Liver (tissue), 9 donors: ENCODE data around the gene TAGLN. TPM values are rescaled to one million over a fixed set of nuclear protein-coding genes. Genes with fewer than 3 reads are reported as not detected.

Source experiments
- DNase-seq: peaks from one replicate; pipeline ENCODE4 v3.0.0-alpha.2; 2017; ENCODE audit warnings: low spot score
- H3K27ac ChIP-seq, 2 donors: one replicate each; pipeline ENCODE4 v1.7.0; 2013; ENCODE audit warnings: inconsistent platforms in 2 of 2, low read length in 2 of 2, control low read depth in 1 of 2, low read depth in 1 of 2, mild to moderate bottlenecking in 1 of 2
- H3K27me3 ChIP-seq, 4 donors: one replicate each; pipeline versions ENCODE4 v1.6.1 to v1.7.0; 2013; ENCODE audit warnings: low read length in 3 of 4, inconsistent platforms in 1 of 4, mild to moderate bottlenecking in 1 of 4, moderate library complexity in 1 of 4; ENCODE audit not compliant: control insufficient read depth in 4 of 4, insufficient read depth in 4 of 4
- H3K36me3 ChIP-seq, 4 donors: one replicate each; pipeline versions ENCODE4 v1.6.1 to v1.7.0; 2013; ENCODE audit warnings: low read length in 3 of 4, mild to moderate bottlenecking in 3 of 4, low read depth in 1 of 4, moderate library complexity in 1 of 4; ENCODE audit not compliant: control insufficient read depth in 4 of 4, insufficient read depth in 3 of 4
- H3K4me1 ChIP-seq, 4 donors: one replicate each; pipeline versions ENCODE4 v1.6.1 to v1.7.0; 2013; ENCODE audit warnings: low read length in 3 of 4, mild to moderate bottlenecking in 3 of 4, moderate library complexity in 1 of 4; ENCODE audit not compliant: control insufficient read depth in 4 of 4, insufficient read depth in 4 of 4
- H3K4me3 ChIP-seq, 3 donors: one replicate each; pipeline versions ENCODE4 v1.6.1 to v1.7.0; 2013; ENCODE audit warnings: low read length in 3 of 3, control low read depth in 1 of 3, low read depth in 1 of 3, mild to moderate bottlenecking in 1 of 3
- H3K9ac ChIP-seq, 2 donors: one replicate each; pipeline ENCODE4 v1.7.0; 2013; ENCODE audit warnings: low read length in 2 of 2, mild to moderate bottlenecking in 2 of 2, moderate library complexity in 2 of 2, control low read depth in 1 of 2, low read depth in 1 of 2
- H3K9me3 ChIP-seq, 4 donors: one replicate each; pipeline versions ENCODE4 v1.6.1 to v1.7.0; 2013; ENCODE audit warnings: low read length in 3 of 4; ENCODE audit not compliant: control insufficient read depth in 4 of 4
- EGR1 ChIP-seq, 2 donors: IDR thresholded peaks; 2 replicates each; pipeline ENCODE4 v1.6.1; 2016 to 2018; ENCODE audit warnings: antibody characterized with exemption in 2 of 2, low read depth in 2 of 2
- FOXA1 ChIP-seq: IDR thresholded peaks from 2 replicates; pipeline ENCODE4 v1.6.1; 2016; ENCODE audit warnings: antibody characterized with exemption
- FOXA2 ChIP-seq: IDR thresholded peaks from 2 replicates; pipeline ENCODE4 v1.6.1; 2016; ENCODE audit warnings: antibody characterized with exemption
- GABPA ChIP-seq, 2 donors: IDR thresholded peaks in 1 of 2; conservative IDR thresholded peaks in 1 of 2; 2 replicates each; pipeline ENCODE4 v1.6.1; 2016; ENCODE audit warnings: antibody characterized with exemption in 2 of 2, mild to moderate bottlenecking in 1 of 2, moderate library complexity in 1 of 2
- HNF4G ChIP-seq: IDR thresholded peaks from 2 replicates; pipeline ENCODE4 v1.6.1; 2016; ENCODE audit warnings: antibody characterized with exemption
- JUND ChIP-seq, 2 donors: IDR thresholded peaks; 2 replicates each; pipeline ENCODE4 v1.6.1; 2016; ENCODE audit warnings: antibody characterized with exemption in 2 of 2
- NR2F2 ChIP-seq: IDR thresholded peaks from 2 replicates; pipeline ENCODE4 v1.6.1; 2016; ENCODE audit warnings: antibody characterized with exemption
- RAD21 ChIP-seq, 2 donors: IDR thresholded peaks; 2 replicates each; pipeline ENCODE4 v1.6.1; 2016; ENCODE audit warnings: antibody characterized with exemption in 2 of 2, mild to moderate bottlenecking in 2 of 2
- RXRA ChIP-seq, 2 donors: IDR thresholded peaks; 2 replicates each; pipeline ENCODE4 v1.6.1; 2017 to 2018; ENCODE audit warnings: antibody characterized with exemption in 2 of 2, mild to moderate bottlenecking in 1 of 2
- SP1 ChIP-seq: IDR thresholded peaks from 2 replicates; pipeline ENCODE4 v1.6.1; 2018; ENCODE audit warnings: antibody characterized with exemption, mild to moderate bottlenecking
- TAF1 ChIP-seq: conservative IDR thresholded peaks from 2 replicates; pipeline ENCODE4 v1.6.1; 2016; ENCODE audit warnings: antibody characterized with exemption, mild to moderate bottlenecking
- YY1 ChIP-seq: IDR thresholded peaks from 2 replicates; pipeline ENCODE4 v1.6.1; 2016; ENCODE audit warnings: antibody characterized with exemption, mild to moderate bottlenecking
- WGBS: extraction: QIAGEN DNeasy Blood & Tissue Kit; methylation state at CpG from one replicate; pipeline ENCODE4 v1.1.7; 2013; 5-methylcytosine and 5-hydroxymethylcytosine counted together
- polyA plus RNA-seq, 2 donors: library from polyadenylated mRNA; stranded (reverse) in 1 of 2; unstranded in 1 of 2; fragments of 200-250 nt in 1 of 2; fragments of >200 nt in 1 of 2; fragmentation: Nextera tagmentation in 1 of 2; extraction: Ambion mirVana in 1 of 2; gene quantifications; one replicate each; pipeline versions ENCODE4 v1.2.1 to v1.2.3, GENCODE V29; 2013 to 2015
- total RNA-seq, 2 donors: library from RNA; depleted of rRNA; stranded (reverse); fragments of >200 nt; gene quantifications; one replicate each; pipeline ENCODE4 v1.2.3, GENCODE V29; 2014
- TF ChIP-seq, protein P1 (sequence below): IDR thresholded peaks from 2 replicates; pipeline ENCODE4 v1.6.1; 2016; ENCODE audit warnings: antibody characterized with exemption, mild to moderate bottlenecking
- TF ChIP-seq, protein P2 (sequence below): fragments of 150-350 bp; IDR thresholded peaks from 2 replicates; pipeline ENCODE4 v1.5.1; 2017; ENCODE audit warnings: improper control_type of control experiment, low read depth, low read length; ENCODE audit not compliant: missing input control
- TF ChIP-seq, protein P3 (sequence below): IDR thresholded peaks from 2 replicates; pipeline ENCODE4 v1.6.1; 2016; ENCODE audit warnings: antibody characterized with exemption
- donor health status: healthy.
- donor health status: healthy.
- donor health status: healthy.
- donor health status: healthy.
- donor health status: healthy.

TAGLN gene
- total and polyA plus RNA-seq, 4 donors, result 7.4 to 309 (median 96.2) TPM

GRCh38 chr11:117186431-117186761 is 12.8 kb upstream of the TAGLN start:
- Histone ChIP-seq H3K27ac (no peak overlapping the region), H3K9ac (no peak overlapping the region), H3K9me3 (no peaks in the 10 kb centered on the region), H3K4me3 (no peak overlapping the region), H3K36me3 (peaks cover 12 to 70% (median 26%) of the 10 kb centered on the region in 4 donors), H3K27me3 (no peaks in the 10 kb centered on the region), H3K4me1 (peaks cover 0 to 3% (median 0%) of the 10 kb centered on the region in 4 donors)
- WGBS, result 97% methylated on average over 4 of the region's 4 CpGs
- TF ChIP-seq GABPA (IDR thresholded peaks at IDR 0.05 in 1 of 2, conservative IDR thresholded peaks at IDR 0.05 in 1 of 2) (no peak), RAD21 (IDR thresholded peaks at IDR 0.05) (no peak), EGR1 (IDR thresholded peaks at IDR 0.05; ENCODE audit: low read depth in 2 of 2) (no peak), TAF1 (no peak)
- no peak for DNase-seq

- H3K9ac ChIP-seq, result no peak overlapping the region
- H3K36me3 ChIP-seq, result peaks cover 15 to 75% (median 26%) of the 10 kb centered on the region in 4 donors
- WGBS, result 79% methylated on average over 6 of the region's 6 CpGs
- TF ChIP-seq FOXA1, result no peak
- TF ChIP-seq RXRA (IDR thresholded peaks at IDR 0.05), result no peak
- no peak for TF ChIP-seq GABPA (IDR thresholded peaks at IDR 0.05 in 1 of 2, conservative IDR thresholded peaks at IDR 0.05 in 1 of 2)
- no peak for TF ChIP-seq JUND (IDR thresholded peaks at IDR 0.05)
- no peak for TF ChIP-seq NR2F2
- TF ChIP-seq, protein P1, sequence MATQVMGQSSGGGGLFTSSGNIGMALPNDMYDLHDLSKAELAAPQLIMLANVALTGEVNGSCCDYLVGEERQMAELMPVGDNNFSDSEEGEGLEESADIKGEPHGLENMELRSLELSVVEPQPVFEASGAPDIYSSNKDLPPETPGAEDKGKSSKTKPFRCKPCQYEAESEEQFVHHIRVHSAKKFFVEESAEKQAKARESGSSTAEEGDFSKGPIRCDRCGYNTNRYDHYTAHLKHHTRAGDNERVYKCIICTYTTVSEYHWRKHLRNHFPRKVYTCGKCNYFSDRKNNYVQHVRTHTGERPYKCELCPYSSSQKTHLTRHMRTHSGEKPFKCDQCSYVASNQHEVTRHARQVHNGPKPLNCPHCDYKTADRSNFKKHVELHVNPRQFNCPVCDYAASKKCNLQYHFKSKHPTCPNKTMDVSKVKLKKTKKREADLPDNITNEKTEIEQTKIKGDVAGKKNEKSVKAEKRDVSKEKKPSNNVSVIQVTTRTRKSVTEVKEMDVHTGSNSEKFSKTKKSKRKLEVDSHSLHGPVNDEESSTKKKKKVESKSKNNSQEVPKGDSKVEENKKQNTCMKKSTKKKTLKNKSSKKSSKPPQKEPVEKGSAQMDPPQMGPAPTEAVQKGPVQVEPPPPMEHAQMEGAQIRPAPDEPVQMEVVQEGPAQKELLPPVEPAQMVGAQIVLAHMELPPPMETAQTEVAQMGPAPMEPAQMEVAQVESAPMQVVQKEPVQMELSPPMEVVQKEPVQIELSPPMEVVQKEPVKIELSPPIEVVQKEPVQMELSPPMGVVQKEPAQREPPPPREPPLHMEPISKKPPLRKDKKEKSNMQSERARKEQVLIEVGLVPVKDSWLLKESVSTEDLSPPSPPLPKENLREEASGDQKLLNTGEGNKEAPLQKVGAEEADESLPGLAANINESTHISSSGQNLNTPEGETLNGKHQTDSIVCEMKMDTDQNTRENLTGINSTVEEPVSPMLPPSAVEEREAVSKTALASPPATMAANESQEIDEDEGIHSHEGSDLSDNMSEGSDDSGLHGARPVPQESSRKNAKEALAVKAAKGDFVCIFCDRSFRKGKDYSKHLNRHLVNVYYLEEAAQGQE, result no peak
- no peak for TF ChIP-seq FOXA2
- TF ChIP-seq, protein P2, sequence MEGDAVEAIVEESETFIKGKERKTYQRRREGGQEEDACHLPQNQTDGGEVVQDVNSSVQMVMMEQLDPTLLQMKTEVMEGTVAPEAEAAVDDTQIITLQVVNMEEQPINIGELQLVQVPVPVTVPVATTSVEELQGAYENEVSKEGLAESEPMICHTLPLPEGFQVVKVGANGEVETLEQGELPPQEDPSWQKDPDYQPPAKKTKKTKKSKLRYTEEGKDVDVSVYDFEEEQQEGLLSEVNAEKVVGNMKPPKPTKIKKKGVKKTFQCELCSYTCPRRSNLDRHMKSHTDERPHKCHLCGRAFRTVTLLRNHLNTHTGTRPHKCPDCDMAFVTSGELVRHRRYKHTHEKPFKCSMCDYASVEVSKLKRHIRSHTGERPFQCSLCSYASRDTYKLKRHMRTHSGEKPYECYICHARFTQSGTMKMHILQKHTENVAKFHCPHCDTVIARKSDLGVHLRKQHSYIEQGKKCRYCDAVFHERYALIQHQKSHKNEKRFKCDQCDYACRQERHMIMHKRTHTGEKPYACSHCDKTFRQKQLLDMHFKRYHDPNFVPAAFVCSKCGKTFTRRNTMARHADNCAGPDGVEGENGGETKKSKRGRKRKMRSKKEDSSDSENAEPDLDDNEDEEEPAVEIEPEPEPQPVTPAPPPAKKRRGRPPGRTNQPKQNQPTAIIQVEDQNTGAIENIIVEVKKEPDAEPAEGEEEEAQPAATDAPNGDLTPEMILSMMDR, result no peak
- TF ChIP-seq EGR1 (IDR thresholded peaks at IDR 0.05; ENCODE audit: low read depth in 2 of 2), result no peak
- TF ChIP-seq RAD21 (IDR thresholded peaks at IDR 0.05), result no peak
- TF ChIP-seq, protein P3, sequence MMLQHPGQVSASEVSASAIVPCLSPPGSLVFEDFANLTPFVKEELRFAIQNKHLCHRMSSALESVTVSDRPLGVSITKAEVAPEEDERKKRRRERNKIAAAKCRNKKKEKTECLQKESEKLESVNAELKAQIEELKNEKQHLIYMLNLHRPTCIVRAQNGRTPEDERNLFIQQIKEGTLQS, result no peak
- no peak for TF ChIP-seq HNF4G
- no peak for TF ChIP-seq YY1
- no peak for TF ChIP-seq SP1
- no peak for TF ChIP-seq TAF1
- H3K27ac ChIP-seq, result no peak overlapping the region
- H3K4me1 ChIP-seq, result peaks cover 0 to 3% (median 0%) of the 10 kb centered on the region in 4 donors
- no peaks in the 10 kb centered on the region for H3K27me3 ChIP-seq
- DNase-seq, result no peak
- H3K4me3 ChIP-seq, result no peak overlapping the region
- no peaks in the 10 kb centered on the region for H3K9me3 ChIP-seq
These were observed 12.2 kb upstream of the TAGLN start for GRCh38 chr11:117187007-117187406.
